ENCODE measurements around the gene ALDH9A1. TPM values are rescaled to one million over a fixed set of nuclear protein-coding genes. Genes with fewer than 3 reads are reported as not detected.

The ALDH9A1 gene
- total RNA-seq, 1 donor from 2014 or later = 46.8 TPM

DNA sequence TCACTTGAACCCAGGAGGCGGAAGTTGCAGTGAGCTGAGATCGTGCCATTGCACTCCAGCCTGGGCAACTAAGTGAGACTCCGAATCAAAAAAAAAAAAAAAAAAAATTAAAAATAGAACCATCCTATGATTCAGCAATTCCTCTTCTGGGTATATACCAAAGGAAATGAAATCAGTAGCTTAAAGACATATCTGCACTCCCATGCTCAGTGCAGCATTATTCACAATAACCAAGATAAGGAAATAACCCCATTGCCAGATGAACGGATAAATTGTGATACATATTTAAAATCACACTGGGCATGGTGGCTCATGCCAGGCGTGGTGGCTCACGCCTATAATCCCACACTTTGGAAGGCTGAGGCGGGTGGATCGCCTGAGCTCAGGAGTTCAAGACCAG lies 23.8 kb downstream of the ALDH9A1 start:
- Histone ChIP-seq H3K4me3 (ENCODE audit: low read depth, low read length) (no peak overlapping the region), H3K36me3 (ENCODE audit: control insufficient read depth, insufficient read depth, low read length) (peaks cover 2% of the 10 kb centered on the region), H3K27me3 (ENCODE audit: control insufficient read depth, insufficient read depth, low read length) (no peaks in the 10 kb centered on the region)
- DNase-seq (ENCODE audit: low read depth) = no peak
- TF ChIP-seq, protein P1, sequence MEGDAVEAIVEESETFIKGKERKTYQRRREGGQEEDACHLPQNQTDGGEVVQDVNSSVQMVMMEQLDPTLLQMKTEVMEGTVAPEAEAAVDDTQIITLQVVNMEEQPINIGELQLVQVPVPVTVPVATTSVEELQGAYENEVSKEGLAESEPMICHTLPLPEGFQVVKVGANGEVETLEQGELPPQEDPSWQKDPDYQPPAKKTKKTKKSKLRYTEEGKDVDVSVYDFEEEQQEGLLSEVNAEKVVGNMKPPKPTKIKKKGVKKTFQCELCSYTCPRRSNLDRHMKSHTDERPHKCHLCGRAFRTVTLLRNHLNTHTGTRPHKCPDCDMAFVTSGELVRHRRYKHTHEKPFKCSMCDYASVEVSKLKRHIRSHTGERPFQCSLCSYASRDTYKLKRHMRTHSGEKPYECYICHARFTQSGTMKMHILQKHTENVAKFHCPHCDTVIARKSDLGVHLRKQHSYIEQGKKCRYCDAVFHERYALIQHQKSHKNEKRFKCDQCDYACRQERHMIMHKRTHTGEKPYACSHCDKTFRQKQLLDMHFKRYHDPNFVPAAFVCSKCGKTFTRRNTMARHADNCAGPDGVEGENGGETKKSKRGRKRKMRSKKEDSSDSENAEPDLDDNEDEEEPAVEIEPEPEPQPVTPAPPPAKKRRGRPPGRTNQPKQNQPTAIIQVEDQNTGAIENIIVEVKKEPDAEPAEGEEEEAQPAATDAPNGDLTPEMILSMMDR (IDR thresholded peaks at IDR 0.05; ENCODE audit: insufficient read depth, low read length, poor library complexity, severe bottlenecking) = no peak

DNA sequence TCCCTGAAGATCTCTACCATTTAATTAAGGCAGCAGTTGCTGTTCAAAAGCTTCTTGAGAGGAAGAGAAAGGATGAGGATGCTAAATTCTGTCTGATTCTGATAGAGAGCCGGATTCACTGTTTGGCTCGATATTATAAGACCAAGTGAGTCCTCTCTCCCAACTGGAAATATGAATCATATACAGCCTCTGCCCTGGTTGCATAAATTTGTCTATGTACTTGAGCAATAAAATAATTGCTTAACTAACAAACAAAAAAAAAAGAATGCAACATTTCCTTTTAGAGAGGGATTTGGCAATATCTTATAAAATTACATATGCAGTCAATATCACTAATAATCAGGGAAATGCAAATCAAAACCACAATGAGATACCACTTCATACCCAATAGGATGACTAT lies 26.8 kb downstream of the ALDH9A1 start:
- H3K36me3 ChIP-seq (ENCODE audit: control insufficient read depth, insufficient read depth, low read length) = peaks cover 2% of the 10 kb centered on the region

DNA sequence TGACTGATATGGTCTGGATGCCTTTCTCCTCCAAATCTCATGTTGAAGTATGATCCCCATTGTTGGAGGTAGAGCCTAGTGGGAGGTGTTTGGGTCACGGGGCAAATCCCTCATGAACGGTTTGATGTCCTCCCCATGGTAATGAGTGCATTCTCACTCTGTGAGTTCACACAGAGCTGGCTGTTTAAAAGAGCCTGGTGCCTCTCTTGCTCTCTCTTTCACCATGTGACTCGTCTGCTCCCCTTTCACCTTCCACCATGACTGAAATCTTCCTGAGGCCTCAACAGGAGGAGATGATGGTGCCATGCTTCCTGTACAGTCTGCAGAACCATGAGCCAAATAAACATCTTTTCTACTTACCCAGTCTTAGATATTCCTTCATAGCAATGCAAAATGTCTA lies 30.2 kb downstream of the ALDH9A1 start:
- TF ChIP-seq, protein P1 (IDR thresholded peaks at IDR 0.05; ENCODE audit: insufficient read depth, low read length, poor library complexity, severe bottlenecking) = no peak
- DNase-seq (ENCODE audit: low read depth) = no peak
- Histone ChIP-seq H3K36me3 (ENCODE audit: control insufficient read depth, insufficient read depth, low read length) (peaks cover 3% of the 10 kb centered on the region), H3K27me3 (ENCODE audit: control insufficient read depth, insufficient read depth, low read length) (no peaks in the 10 kb centered on the region), H3K4me3 (ENCODE audit: low read depth, low read length) (no peak overlapping the region)

More for the DNA sequence above, 26.8 kb downstream of the ALDH9A1 start:
- no peak for DNase-seq (ENCODE audit: low read depth)
- TF ChIP-seq, protein P1 (IDR thresholded peaks at IDR 0.05; ENCODE audit: insufficient read depth, low read length, poor library complexity, severe bottlenecking) = no peak
- Histone ChIP-seq H3K4me3 (ENCODE audit: low read depth, low read length) (no peak overlapping the region), H3K27me3 (ENCODE audit: control insufficient read depth, insufficient read depth, low read length) (no peaks in the 10 kb centered on the region)

DNA sequence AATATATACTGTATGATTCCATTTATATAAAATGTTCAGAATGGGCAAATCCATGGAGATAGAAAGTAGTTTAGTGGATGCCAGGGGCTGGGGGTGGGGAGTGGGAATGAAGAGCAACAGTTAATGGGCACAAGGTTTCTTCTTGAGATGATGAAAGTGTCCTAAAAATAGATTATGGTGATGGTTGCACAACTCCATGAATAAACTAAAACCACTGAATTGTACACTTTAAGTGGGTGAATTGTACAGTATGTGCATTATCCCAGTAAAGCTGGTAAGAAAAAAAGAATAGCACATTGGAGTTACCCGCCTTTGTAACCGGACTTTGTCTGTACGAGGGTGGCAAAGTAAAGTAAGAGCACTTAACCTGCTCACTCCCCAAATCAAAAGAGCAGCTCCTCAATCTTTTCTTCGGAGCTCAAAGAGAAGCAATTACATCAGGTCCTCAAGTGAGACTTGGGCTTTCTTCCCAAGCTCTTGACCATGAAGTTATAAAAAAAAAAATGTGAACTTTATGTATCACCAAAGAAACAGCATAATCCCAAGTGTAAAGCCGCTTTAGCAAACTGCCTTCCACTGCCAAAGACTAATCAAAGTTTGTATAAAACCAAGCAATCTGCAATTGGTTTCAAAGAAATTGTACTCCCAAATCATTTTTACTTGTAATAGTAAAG lies 32.1 kb downstream of the ALDH9A1 start:
- no peak overlapping the region for H3K4me3 ChIP-seq (ENCODE audit: low read depth, low read length)
- peaks cover 3% of the 10 kb centered on the region for H3K36me3 ChIP-seq (ENCODE audit: control insufficient read depth, insufficient read depth, low read length)
- H3K27me3 ChIP-seq (ENCODE audit: control insufficient read depth, insufficient read depth, low read length) = no peaks in the 10 kb centered on the region
- no peak for DNase-seq (ENCODE audit: low read depth)
- TF ChIP-seq, protein P1 (IDR thresholded peaks at IDR 0.05; ENCODE audit: insufficient read depth, low read length, poor library complexity, severe bottlenecking) = no peak

DNA sequence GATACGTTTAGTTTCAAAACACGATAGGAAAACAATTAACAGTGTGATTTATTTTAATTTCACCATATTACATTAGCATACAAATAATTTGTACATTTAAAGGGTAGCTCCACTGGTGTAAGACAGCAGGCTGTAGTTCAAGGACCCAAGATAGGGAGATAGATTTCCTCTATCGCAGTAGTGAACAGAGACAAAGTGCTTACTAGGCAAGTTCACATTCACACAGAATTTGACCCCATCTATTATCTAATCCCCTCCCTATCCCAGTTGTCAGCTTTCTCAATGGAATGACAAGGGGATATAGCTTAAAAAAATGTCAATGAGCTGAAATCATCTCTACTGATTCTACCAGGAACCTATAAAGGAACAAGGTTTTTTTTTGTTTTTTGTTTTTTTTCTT lies 36.2 kb downstream of the ALDH9A1 start:
- TF ChIP-seq, protein P1 (IDR thresholded peaks at IDR 0.05; ENCODE audit: insufficient read depth, low read length, poor library complexity, severe bottlenecking) = no peak
- DNase-seq (ENCODE audit: low read depth) = no peak
- Histone ChIP-seq H3K36me3 (ENCODE audit: control insufficient read depth, insufficient read depth, low read length) (peaks cover 3% of the 10 kb centered on the region), H3K27me3 (ENCODE audit: control insufficient read depth, insufficient read depth, low read length) (no peaks in the 10 kb centered on the region), H3K4me3 (ENCODE audit: low read depth, low read length) (no peak overlapping the region)

DNA sequence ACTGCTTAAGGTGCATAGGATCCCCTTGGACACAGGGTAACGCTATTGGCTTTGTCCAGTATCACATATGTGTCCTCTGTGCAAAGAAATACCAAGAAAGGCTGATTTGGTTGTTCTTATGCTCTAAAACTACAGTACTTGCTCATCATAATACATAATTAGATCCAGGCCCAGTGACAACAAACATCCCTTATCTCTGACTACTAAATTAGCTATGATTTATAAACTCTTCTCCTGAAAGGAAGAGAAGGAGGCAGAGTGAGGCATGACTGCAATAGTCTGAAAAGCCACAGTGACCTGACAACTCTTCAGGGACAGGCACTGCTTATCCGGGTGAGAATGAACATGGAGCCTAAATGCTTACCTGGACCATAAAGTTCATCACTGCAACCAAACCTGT lies 36.7 kb downstream of the ALDH9A1 start:
- no peaks in the 10 kb centered on the region for H3K27me3 ChIP-seq (ENCODE audit: control insufficient read depth, insufficient read depth, low read length)
- no peak for DNase-seq (ENCODE audit: low read depth)
- peaks cover 3% of the 10 kb centered on the region for H3K36me3 ChIP-seq (ENCODE audit: control insufficient read depth, insufficient read depth, low read length)
- TF ChIP-seq, protein P1 (IDR thresholded peaks at IDR 0.05; ENCODE audit: insufficient read depth, low read length, poor library complexity, severe bottlenecking) = no peak
- H3K4me3 ChIP-seq (ENCODE audit: low read depth, low read length) = no peak overlapping the region
